H9 (cell line): ENCODE measurements around the gene ARL8A. TPM values are rescaled to one million over a fixed set of nuclear protein-coding genes. Genes with fewer than 3 reads are reported as not detected.
"Not testable (repeated sequence)": the region's sequence is repeated elsewhere in the genome, so short reads cannot be mapped to it uniquely, and the experiment has no call there.

Experiments
- DNase-seq: peaks from one replicate; pipeline ENCODE4 v3.0.0-alpha.2; 2017
- H2AFZ ChIP-seq: one replicate; pipeline ENCODE4 v1.6.1; 2013; ENCODE audit warnings: mild to moderate bottlenecking, low read length, control low read depth, moderate library complexity
- H2AK5ac ChIP-seq: 2 replicates; pipeline ENCODE4 v1.6.1; 2013; ENCODE audit warnings: low read length, control low read depth, mixed read lengths; ENCODE audit not compliant: insufficient read length
- H2BK120ac ChIP-seq: one replicate; pipeline ENCODE4 v1.6.1; 2013; ENCODE audit warnings: low read depth, mild to moderate bottlenecking, low read length, control low read depth, inconsistent platforms; ENCODE audit not compliant: poor library complexity, severe bottlenecking
- H2BK12ac ChIP-seq: 2 replicates; pipeline ENCODE4 v1.6.1; 2013; ENCODE audit warnings: low read length, control low read depth, mixed read lengths, low read depth; ENCODE audit not compliant: insufficient read length
- H2BK15ac ChIP-seq: 2 replicates; pipeline ENCODE4 v1.6.1; 2013; ENCODE audit warnings: low read depth, low read length, control low read depth
- H2BK20ac ChIP-seq: one replicate; pipeline ENCODE4 v1.6.1; 2013; ENCODE audit warnings: low read depth, mild to moderate bottlenecking, low read length, control low read depth, inconsistent platforms; ENCODE audit not compliant: poor library complexity, severe bottlenecking
- H2BK5ac ChIP-seq: 2 replicates; pipeline ENCODE4 v1.6.1; 2013; ENCODE audit warnings: low read length, control low read depth, mixed read lengths; ENCODE audit not compliant: insufficient read length
- H3K14ac ChIP-seq: 2 replicates; pipeline ENCODE4 v1.6.1; 2013; ENCODE audit warnings: low read length, control low read depth; ENCODE audit not compliant: insufficient read depth
- H3K18ac ChIP-seq: 2 replicates; pipeline ENCODE4 v1.6.1; 2013; ENCODE audit warnings: low read depth, mild to moderate bottlenecking, mixed read lengths, low read length, control low read depth; ENCODE audit not compliant: insufficient read length
- H3K23ac ChIP-seq: 2 replicates; pipeline ENCODE4 v1.6.1; 2013; ENCODE audit warnings: low read length, control low read depth, mixed read lengths, low read depth; ENCODE audit not compliant: insufficient read length
- H3K23me2 ChIP-seq: 2 replicates; pipeline ENCODE4 v1.6.1; 2013; ENCODE audit warnings: low read depth, mild to moderate bottlenecking, mixed read lengths, low read length, control low read depth; ENCODE audit not compliant: insufficient read length, poor library complexity, severe bottlenecking
- H3K27ac ChIP-seq: 2 replicates; pipeline ENCODE4 v1.5.1; 2013; ENCODE audit warnings: low read length, control low read depth, mixed read lengths, low read depth; ENCODE audit not compliant: insufficient read length
- H3K27me3 ChIP-seq: 2 replicates; pipeline ENCODE4 v1.6.1; 2013; ENCODE audit warnings: low read length, control low read depth, inconsistent platforms; ENCODE audit not compliant: insufficient read depth
- H3K4ac ChIP-seq: 2 replicates; pipeline ENCODE4 v1.6.1; 2013; ENCODE audit warnings: low read depth, mild to moderate bottlenecking, control low read depth, inconsistent platforms, low read length, moderate library complexity
- H3K4me1 ChIP-seq: 2 replicates; pipeline ENCODE4 v1.6.1; 2013; ENCODE audit warnings: low read length, control low read depth, inconsistent platforms; ENCODE audit not compliant: insufficient read depth
- H3K4me2 ChIP-seq: 2 replicates; pipeline ENCODE4 v1.6.1; 2013; ENCODE audit warnings: low read length, control low read depth, mixed read lengths; ENCODE audit not compliant: insufficient read length, insufficient read depth
- H3K56ac ChIP-seq: 2 replicates; pipeline ENCODE4 v1.6.1; 2013; ENCODE audit warnings: low read depth, mild to moderate bottlenecking, mixed read lengths, low read length, control low read depth; ENCODE audit not compliant: insufficient read length
- H3K79me1 ChIP-seq: 2 replicates; pipeline ENCODE4 v1.6.1; 2013; ENCODE audit warnings: low read depth, mild to moderate bottlenecking, moderate library complexity, low read length, control low read depth, inconsistent platforms; ENCODE audit not compliant: insufficient read depth, poor library complexity, severe bottlenecking
- H3K79me2 ChIP-seq: 2 replicates; pipeline ENCODE4 v1.6.1; 2013; ENCODE audit warnings: low read length, control low read depth, inconsistent platforms; ENCODE audit not compliant: insufficient read depth
- H3K9ac ChIP-seq: 2 replicates; pipeline ENCODE4 v1.6.1; 2013; ENCODE audit warnings: low read length, control low read depth, mixed read lengths; ENCODE audit not compliant: insufficient read length; ENCODE audit errors: extremely low read depth
- H3K9me3 ChIP-seq: one replicate; pipeline ENCODE4 v1.6.1; 2013; ENCODE audit warnings: low read depth, low read length, inconsistent platforms; ENCODE audit not compliant: control insufficient read depth
- H3T11ph ChIP-seq: one replicate; pipeline ENCODE4 v1.6.1; 2013; ENCODE audit warnings: mild to moderate bottlenecking, low read length, control low read depth, inconsistent platforms
- H4K20me1 ChIP-seq: one replicate; pipeline ENCODE4 v1.6.1; 2013; ENCODE audit not compliant: control insufficient read depth, insufficient read length, insufficient read depth
- H4K5ac ChIP-seq: 2 replicates; pipeline ENCODE4 v1.6.1; 2013; ENCODE audit warnings: low read depth, mild to moderate bottlenecking, mixed read lengths, low read length, control low read depth; ENCODE audit not compliant: insufficient read length
- H4K8ac ChIP-seq: replicated peaks from 2 replicates; pipeline ENCODE4 v1.6.1; 2013; ENCODE audit warnings: low read length, control low read depth, mixed read lengths, low read depth; ENCODE audit not compliant: insufficient read length
- H4K91ac ChIP-seq: 2 replicates; pipeline ENCODE4 v1.6.1; 2013; ENCODE audit warnings: low read depth, mild to moderate bottlenecking, moderate library complexity, mixed read lengths, low read length, control low read depth; ENCODE audit not compliant: insufficient read length
- H3K27ac Mint-ChIP-seq, 3 experiments: 2 replicates in 2 of 3; 3 replicates in 1 of 3; pipeline ENCODE4 v1.8.0; 2020 to 2021; ENCODE audit warnings: mixed read lengths in 3 of 3, mild to moderate bottlenecking in 1 of 3, moderate library complexity in 1 of 3
- H3K27me3 Mint-ChIP-seq: 2 replicates; pipeline ENCODE4 v1.8.0; 2021; ENCODE audit warnings: low read depth, mild to moderate bottlenecking, moderate library complexity, mixed read lengths
- H3K36me3 Mint-ChIP-seq, 3 experiments: 2 replicates in 2 of 3; 3 replicates in 1 of 3; pipeline ENCODE4 v1.8.0; 2020 to 2021; ENCODE audit warnings: low read depth in 3 of 3, mixed read lengths in 3 of 3; ENCODE audit not compliant: insufficient read depth in 1 of 3
- H3K4me1 Mint-ChIP-seq, 2 experiments: 2 replicates each; pipeline ENCODE4 v1.8.0; 2020; ENCODE audit warnings: mixed read lengths in 2 of 2
- H3K4me3 Mint-ChIP-seq, 2 experiments: 2 replicates in 1 of 2; 3 replicates in 1 of 2; pipeline ENCODE4 v1.8.0; 2020 to 2021; ENCODE audit warnings: mild to moderate bottlenecking in 2 of 2, mixed read lengths in 2 of 2, moderate library complexity in 1 of 2
- H3K9me3 Mint-ChIP-seq, 2 experiments: 2 replicates in 1 of 2; 3 replicates in 1 of 2; pipeline ENCODE4 v1.8.0; 2020; ENCODE audit warnings: mild to moderate bottlenecking in 2 of 2, mixed read lengths in 2 of 2, moderate library complexity in 1 of 2
- WGBS: extraction: QIAGEN DNeasy Blood & Tissue Kit; methylation state at CpG from one replicate; pipeline ENCODE4 v1.1.7; 2013; ENCODE audit warnings: missing lambda C conversion rate, low lambda C conversion rate, mixed read lengths; ENCODE audit not compliant: insufficient read length; ENCODE audit errors: extremely low coverage; 5-methylcytosine and 5-hydroxymethylcytosine counted together
- total RNA-seq: library from RNA; stranded (reverse); gene quantifications from 2 replicates; pipeline ENCODE4 v1.2.1, GENCODE V29; 2021
- TF ChIP-seq, protein P1 (sequence below): fragments of 200-600 bp; sonication (generic); conservative IDR thresholded peaks from 3 replicates; pipeline ENCODE4 v1.8.0; 2021; ENCODE audit warnings: antibody characterized with exemption, mild to moderate bottlenecking

The ARL8A gene
- total RNA-seq, 1 experiment from 2014 or later, result 67.2 TPM

DNA sequence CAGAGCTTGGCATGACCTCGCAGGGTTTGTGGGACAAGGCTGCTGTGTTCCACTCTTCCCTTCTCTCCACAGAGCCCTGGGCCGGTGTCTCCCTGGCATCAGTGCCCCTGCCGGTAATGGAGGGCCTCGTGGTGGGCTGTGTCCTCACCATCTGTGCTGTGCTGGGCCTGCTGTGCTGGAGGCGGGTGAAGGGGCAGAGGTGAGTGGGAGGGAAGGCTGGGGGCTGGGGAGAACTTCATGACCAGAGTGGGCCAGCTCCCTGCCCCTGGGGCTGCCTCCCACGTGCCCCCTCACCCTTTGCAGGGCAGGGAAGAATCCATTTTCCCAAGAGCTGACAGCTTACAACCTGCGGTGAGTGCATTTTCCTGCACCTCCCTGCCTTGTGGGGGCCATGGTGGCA is 37.0 kb upstream of the ARL8A start:
- H2BK12ac ChIP-seq, result no peak overlapping the region

GRCh38 chr1:202180751-202181139 is 36.2 kb upstream of the ARL8A start:
- not testable (repeated sequence) for H3K27ac ChIP-seq, H3K4me2 ChIP-seq, H3K4ac ChIP-seq, H4K8ac ChIP-seq, DNase-seq, H3K14ac ChIP-seq, H2AFZ ChIP-seq, H3T11ph ChIP-seq, H3K79me2 ChIP-seq, H3K23ac ChIP-seq, H3K79me1 ChIP-seq, H3K4me1 ChIP-seq, H4K5ac ChIP-seq, H3K4me3 Mint-ChIP-seq, H2BK15ac ChIP-seq, H4K20me1 ChIP-seq, H2BK20ac ChIP-seq, H2BK5ac ChIP-seq, H4K91ac ChIP-seq, H3K36me3 Mint-ChIP-seq, H3K27me3 Mint-ChIP-seq, H3K9me3 ChIP-seq, H3K27ac Mint-ChIP-seq, H3K9ac ChIP-seq, H2BK120ac ChIP-seq, H3K27me3 ChIP-seq, H2AK5ac ChIP-seq, H3K23me2 ChIP-seq, H3K18ac ChIP-seq, H3K9me3 Mint-ChIP-seq, H2BK12ac ChIP-seq, H3K56ac ChIP-seq
- no CpG with 5 or more reads among the region's 2 CpGs for whole genome bisulfite sequencing
- peaks cover 12 to 18% of the 10 kb centered on the region in 2 experiments for H3K4me1 Mint-ChIP-seq

More for the DNA sequence above, 37.0 kb upstream of the ARL8A start:
- Histone ChIP-seq H4K5ac (no peak overlapping the region), H3K4me2 (no peak overlapping the region), H4K91ac (no peak overlapping the region), H3K27ac (no peak overlapping the region), H3K27me3 (no peaks in the 10 kb centered on the region), H3K18ac (no peak overlapping the region), H3K9me3 (no peaks in the 10 kb centered on the region), H3K23me2 (no peaks in the 10 kb centered on the region), H3K9ac (no peak overlapping the region), H2BK15ac (no peak overlapping the region), H3T11ph (no peak overlapping the region), H3K79me2 (no peaks in the 10 kb centered on the region), H2BK5ac (no peak overlapping the region), H4K8ac (no peak overlapping the region), H3K79me1 (no peaks in the 10 kb centered on the region), H2BK120ac (no peak overlapping the region), H2AK5ac (no peak overlapping the region), H2AFZ (no peak overlapping the region), H3K23ac (no peak overlapping the region), H3K4me1 (peaks cover 3% of the 10 kb centered on the region; the same call in 1 of the 2 replicates), H3K56ac (no peak overlapping the region), H2BK20ac (no peak overlapping the region), H3K14ac (no peak overlapping the region; the same call in 1 of the 2 replicates), H4K20me1 (no peaks in the 10 kb centered on the region), H3K4ac (no peak overlapping the region)
- WGBS, result no CpG with 5 or more reads among the region's 7 CpGs
- H3K27me3 Mint-ChIP-seq, result peaks cover 8% of the 10 kb centered on the region
- peak overlapping the region in 1 of 3 experiments; percentile 75; a peak in 1 of 7 replicates for H3K27ac Mint-ChIP-seq
- DNase-seq, result no peak
- no peak overlapping the region for H3K4me3 Mint-ChIP-seq
- H3K4me1 Mint-ChIP-seq, result peaks cover 12 to 18% of the 10 kb centered on the region in 2 experiments
- H3K9me3 Mint-ChIP-seq, result no peaks in the 10 kb centered on the region; a peak in 1 of 5 replicates
- TF ChIP-seq, protein P1, sequence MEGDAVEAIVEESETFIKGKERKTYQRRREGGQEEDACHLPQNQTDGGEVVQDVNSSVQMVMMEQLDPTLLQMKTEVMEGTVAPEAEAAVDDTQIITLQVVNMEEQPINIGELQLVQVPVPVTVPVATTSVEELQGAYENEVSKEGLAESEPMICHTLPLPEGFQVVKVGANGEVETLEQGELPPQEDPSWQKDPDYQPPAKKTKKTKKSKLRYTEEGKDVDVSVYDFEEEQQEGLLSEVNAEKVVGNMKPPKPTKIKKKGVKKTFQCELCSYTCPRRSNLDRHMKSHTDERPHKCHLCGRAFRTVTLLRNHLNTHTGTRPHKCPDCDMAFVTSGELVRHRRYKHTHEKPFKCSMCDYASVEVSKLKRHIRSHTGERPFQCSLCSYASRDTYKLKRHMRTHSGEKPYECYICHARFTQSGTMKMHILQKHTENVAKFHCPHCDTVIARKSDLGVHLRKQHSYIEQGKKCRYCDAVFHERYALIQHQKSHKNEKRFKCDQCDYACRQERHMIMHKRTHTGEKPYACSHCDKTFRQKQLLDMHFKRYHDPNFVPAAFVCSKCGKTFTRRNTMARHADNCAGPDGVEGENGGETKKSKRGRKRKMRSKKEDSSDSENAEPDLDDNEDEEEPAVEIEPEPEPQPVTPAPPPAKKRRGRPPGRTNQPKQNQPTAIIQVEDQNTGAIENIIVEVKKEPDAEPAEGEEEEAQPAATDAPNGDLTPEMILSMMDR, result no peak
- H3K36me3 Mint-ChIP-seq, result no peaks in the 10 kb centered on the region
